Activated naive CD8-positive, alpha-beta T cell treated with anti-CD3 and anti-CD28 coated beads for 36 hours (primary cell): Measurements from ENCODE around the gene NR2F6. TPM values are rescaled to one million over a fixed set of nuclear protein-coding genes. Genes with fewer than 3 reads are reported as not detected.

ENCODE experiments used
- DNase-seq: peaks from one replicate; pipeline ENCODE4 v3.0.0; 2021
- H3K27ac Mint-ChIP-seq: one replicate; pipeline ENCODE4 v1.8.0; 2022; ENCODE audit warnings: mild to moderate bottlenecking, moderate library complexity, mixed read lengths
- H3K27me3 Mint-ChIP-seq: one replicate; pipeline ENCODE4 v1.8.0; 2022; ENCODE audit warnings: mild to moderate bottlenecking, mixed read lengths
- H3K36me3 Mint-ChIP-seq: one replicate; pipeline ENCODE4 v1.8.0; 2021; ENCODE audit warnings: mild to moderate bottlenecking, mixed read lengths
- H3K4me1 Mint-ChIP-seq: one replicate; pipeline ENCODE4 v1.8.0; 2021; ENCODE audit warnings: mixed read lengths
- H3K4me3 Mint-ChIP-seq: one replicate; pipeline ENCODE4 v1.8.0; 2022; ENCODE audit warnings: mild to moderate bottlenecking, moderate library complexity, mixed read lengths
- H3K9me3 Mint-ChIP-seq: one replicate; pipeline ENCODE4 v1.8.0; 2022; ENCODE audit warnings: mixed read lengths
- total RNA-seq, 2 experiments: library from RNA; stranded (reverse); gene quantifications; one replicate each; pipeline ENCODE4 v1.2.3, GENCODE V29; 2021

Gene NR2F6
- total RNA-seq, 2 experiments from 2014 or later, result 6.9 to 7.1 TPM

DNA sequence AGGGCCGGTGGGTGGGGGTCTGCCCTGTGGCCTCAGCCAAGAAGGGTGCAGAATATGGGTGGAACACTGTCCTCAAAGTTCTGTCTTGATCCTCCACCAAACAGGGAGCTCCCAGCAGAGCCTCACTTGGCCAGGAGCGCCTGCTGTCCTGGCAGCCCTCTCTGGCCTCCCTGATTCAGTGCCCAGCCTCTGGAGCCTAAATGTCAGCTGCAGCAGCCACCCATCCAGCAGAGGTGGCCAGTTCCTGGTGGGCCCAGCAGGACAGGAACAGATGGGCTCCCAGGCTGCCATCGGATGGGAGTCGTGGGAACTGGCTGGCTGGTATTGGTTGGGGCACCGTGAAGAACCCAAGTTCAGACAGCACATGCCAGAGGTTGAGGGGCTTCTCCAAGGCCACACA lies 32.4 kb downstream of the NR2F6 start:
- no peak for DNase-seq
- H3K9me3 Mint-ChIP-seq, result no peaks in the 10 kb centered on the region
- no peak overlapping the region for H3K27ac Mint-ChIP-seq
- H3K36me3 Mint-ChIP-seq, result peaks cover 33% of the 10 kb centered on the region
- no peaks in the 10 kb centered on the region for H3K27me3 Mint-ChIP-seq
- no peak overlapping the region for H3K4me3 Mint-ChIP-seq
- H3K4me1 Mint-ChIP-seq, result peaks cover 20% of the 10 kb centered on the region

DNA sequence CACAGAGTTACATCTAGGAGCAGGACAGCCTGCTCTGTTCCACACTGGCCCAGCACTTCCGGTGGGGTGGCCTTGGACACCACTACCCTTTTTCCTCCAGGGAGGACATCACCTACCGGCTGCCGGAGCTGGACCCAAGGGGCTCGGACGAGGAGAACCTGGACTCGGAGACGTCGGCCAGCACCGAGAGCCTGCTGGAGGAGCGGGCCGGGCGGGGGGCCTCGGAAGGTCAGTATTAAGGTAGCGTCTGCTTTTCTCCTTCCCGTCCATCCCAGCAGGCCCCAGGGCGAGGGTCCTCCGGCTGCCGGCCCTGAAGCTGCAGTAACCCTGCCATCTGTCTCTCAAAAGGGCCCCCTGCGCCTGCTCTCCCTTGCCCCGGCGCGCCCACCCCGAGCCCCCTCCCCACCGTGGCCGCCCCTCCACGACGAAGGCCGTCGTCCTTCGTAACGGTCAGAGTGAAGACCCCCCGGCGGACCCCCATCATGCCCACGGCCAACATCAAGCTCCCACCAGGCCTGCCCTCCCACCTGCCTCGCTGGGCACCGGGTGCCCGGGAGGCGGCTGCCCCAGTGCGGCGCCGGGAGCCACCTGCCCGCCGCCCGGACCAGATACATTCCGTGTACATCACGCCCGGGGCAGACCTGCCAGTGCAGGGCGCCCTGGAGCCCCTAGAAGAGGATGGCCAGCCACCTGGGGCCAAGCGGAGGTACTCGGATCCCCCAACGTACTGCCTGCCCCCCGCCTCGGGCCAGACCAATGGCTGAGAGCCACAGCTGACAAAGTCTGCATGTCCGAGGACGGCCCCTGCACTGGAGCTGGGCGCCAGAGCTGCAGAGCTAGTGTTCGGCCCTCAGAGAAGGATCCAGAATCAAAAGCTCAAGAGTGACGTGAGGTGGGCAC lies 33.9 kb downstream of the NR2F6 start:
- H3K4me1 Mint-ChIP-seq, result peaks cover 20% of the 10 kb centered on the region
- no peak for DNase-seq
- H3K4me3 Mint-ChIP-seq, result no peak overlapping the region
- H3K36me3 Mint-ChIP-seq, result peaks cover 22% of the 10 kb centered on the region
- H3K27me3 Mint-ChIP-seq, result no peaks in the 10 kb centered on the region
- H3K27ac Mint-ChIP-seq, result no peak overlapping the region
- no peaks in the 10 kb centered on the region for H3K9me3 Mint-ChIP-seq

DNA sequence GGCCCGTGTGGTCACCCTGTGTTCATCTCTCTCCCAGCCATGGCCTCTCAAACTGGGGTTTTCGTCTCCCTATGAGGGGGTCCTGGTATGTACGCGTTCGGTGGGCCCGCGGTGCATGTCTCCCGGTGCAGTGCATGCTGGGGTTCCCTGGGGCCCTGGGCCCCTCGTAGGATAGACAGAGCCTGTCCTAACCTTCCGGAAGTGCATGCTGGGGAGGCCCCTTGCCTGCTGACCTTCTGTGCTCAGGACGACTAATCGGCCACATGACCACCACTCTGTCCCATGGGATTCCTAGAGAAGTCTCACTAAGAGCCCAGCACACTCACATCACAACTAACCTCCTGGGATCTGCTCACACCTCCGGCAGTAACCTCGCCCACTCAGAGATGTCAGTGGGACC lies 35.4 kb downstream of the NR2F6 start:
- Mint-ChIP-seq H3K27me3 (no peaks in the 10 kb centered on the region), H3K4me3 (no peak overlapping the region), H3K27ac (no peak overlapping the region), H3K36me3 (peaks cover 22% of the 10 kb centered on the region), H3K4me1 (peaks cover 14% of the 10 kb centered on the region), H3K9me3 (no peaks in the 10 kb centered on the region)
- DNase-seq, result no peak

DNA sequence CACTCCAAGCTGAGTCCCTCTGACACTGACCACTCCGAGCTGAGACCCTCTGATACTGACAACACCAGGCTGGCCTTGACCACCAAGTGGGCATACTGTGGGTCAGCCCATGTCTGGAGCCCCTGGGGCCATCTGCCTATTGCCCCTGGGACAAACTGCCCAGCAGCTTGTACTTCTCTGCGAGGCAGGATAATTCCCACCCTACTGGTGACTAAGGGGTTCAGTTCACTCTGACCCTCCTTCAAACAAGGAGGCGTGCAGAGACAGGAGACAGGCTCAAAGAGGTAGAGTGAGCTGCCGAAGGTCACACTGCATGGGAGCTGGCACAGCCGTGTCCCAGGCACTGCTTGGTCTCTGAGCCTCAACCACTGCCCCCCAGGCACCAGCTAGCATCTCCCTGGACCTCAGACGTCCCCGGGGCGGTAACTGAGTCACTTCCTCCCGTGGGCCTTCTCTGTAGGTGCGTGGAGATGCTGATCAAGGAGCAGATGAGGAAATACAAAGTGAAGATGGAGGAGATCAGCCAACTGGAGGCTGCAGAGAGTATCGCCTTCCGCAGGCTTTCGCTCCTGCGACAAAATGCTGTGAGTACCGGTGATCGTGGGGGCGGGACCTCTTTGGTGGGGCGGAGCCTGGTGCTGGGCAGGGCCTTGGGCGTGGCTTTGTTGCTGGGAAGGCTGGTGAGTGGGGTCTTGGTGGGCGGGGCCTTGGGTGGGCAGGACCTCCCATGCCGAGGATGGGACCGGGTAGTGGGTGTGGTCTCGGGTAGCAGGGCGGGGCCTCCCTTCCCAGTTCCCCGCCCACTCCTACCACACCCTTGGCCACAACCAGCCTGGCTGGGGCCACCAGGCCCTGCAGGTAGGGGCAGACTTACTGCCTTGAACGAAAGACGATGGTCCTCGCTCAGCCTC lies 36.3 kb downstream of the NR2F6 start:
- H3K36me3 Mint-ChIP-seq, result peaks cover 21% of the 10 kb centered on the region
- DNase-seq, result peak; percentile 61
- H3K27me3 Mint-ChIP-seq, result no peaks in the 10 kb centered on the region
- no peak overlapping the region for H3K4me3 Mint-ChIP-seq
- H3K4me1 Mint-ChIP-seq, result peaks cover 9% of the 10 kb centered on the region
- peak overlapping the region; percentile 39 for H3K27ac Mint-ChIP-seq
- no peaks in the 10 kb centered on the region for H3K9me3 Mint-ChIP-seq

DNA sequence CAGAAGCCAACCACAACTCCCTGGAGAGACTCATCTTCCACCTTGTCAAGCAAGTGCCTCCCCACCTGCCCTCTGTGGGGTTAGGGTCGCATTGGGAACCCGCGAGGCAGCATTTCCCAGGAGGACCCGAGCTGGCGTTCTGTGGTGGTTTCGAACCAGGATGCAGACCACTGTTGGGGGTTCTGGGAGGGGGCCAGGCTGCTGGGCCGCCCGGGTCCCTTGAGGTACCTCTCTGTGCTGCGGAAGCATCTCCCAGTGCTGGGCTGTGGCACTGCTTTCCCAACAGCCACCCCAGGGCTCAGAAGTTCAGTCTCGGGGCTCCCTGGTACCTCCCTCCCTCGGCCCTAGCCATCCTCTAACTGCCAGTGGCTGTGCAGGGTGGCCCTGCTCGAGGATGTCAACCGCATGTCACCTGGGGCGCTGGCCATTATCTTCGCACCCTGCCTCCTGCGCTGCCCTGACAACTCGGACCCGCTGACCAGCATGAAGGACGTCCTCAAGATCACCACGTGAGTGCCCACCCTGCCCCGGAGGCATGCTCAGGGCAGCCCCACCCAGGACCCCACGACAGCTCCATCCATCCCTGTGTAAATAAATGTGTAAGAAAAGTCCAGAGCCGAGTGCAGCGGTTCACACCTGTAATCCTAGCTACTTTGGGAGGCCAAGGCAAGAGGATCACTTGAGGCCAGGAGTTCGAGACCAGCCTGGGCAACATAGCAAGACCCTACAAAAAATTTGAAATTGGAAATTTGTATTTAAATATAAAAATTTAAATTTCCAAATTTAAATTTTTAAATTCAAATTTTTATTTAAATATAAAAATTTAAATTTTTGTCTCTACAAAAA lies 38.8 kb downstream of the NR2F6 start:
- Mint-ChIP-seq H3K4me3 (no peak overlapping the region), H3K36me3 (peaks cover 30% of the 10 kb centered on the region), H3K27me3 (no peaks in the 10 kb centered on the region), H3K4me1 (peaks cover 7% of the 10 kb centered on the region), H3K27ac (no peak overlapping the region), H3K9me3 (no peaks in the 10 kb centered on the region)
- DNase-seq, result no peak

DNA sequence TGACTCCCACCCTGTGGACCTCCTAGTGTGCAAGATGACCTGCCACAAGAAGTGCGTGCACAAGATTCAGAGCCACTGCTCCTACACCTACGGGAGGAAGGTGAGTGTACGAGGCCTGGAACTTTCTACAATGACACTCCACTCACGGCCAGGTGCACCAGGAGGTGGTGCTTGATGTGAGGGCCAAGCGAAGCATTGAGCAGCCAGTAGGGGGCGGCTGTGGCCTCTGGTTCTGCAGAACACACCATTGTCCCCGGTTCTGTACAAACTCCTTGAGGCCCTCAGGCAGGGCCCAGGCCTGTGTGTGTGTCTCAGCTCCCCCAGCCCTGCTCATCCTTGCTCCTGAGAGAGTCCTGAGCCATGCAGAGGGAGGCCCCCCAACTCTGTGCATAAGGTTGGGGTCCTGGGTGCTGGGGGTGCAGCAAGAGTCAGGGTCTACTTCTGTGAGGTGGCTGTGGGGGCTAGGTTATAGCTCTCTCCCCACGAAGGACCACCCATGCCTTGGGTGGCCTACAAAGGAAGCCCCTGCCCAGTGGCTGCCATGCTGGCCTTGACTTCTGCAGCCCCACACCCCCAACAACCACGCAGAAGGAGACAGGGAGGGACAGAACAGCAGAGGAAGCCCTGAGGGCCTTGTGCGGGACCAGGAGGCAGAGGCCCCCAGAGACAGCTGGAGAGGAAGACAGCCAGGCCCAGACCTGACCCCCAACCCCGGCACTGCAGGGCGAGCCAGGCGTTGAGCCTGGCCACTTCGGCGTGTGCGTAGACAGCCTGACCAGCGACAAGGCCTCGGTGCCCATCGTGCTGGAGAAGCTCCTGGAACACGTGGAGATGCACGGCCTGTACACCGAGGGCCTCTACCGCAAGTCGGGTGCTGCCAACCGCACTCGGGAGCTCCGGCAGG lies 40.2 kb downstream of the NR2F6 start:
- Mint-ChIP-seq H3K27ac (peak overlapping the region; percentile 31), H3K4me3 (no peak overlapping the region), H3K4me1 (peaks cover 7% of the 10 kb centered on the region), H3K9me3 (no peaks in the 10 kb centered on the region), H3K27me3 (no peaks in the 10 kb centered on the region), H3K36me3 (peaks cover 36% of the 10 kb centered on the region)
- DNase-seq, result peak; percentile 49

DNA sequence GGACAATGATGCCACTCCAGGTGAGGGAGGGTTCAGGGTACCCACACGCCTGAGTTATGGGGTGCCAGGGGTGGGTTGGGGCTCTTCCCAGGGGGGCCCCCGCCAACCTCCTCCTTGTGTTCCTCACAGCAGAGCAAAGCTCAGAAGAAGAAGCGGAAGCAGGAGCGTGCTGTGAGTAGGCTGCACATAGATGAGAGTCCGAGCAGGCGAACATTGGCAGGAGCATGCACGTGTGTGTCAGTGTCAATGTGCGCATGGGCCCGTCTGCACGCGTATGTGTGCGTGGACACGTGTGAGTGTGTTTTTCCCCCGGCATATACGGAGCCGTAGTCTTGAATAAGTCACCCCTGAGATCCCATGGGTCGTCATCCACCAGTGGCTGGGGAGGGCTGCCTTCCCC lies 43.0 kb downstream of the NR2F6 start:
- Mint-ChIP-seq H3K36me3 (peaks cover 33% of the 10 kb centered on the region), H3K9me3 (no peaks in the 10 kb centered on the region), H3K4me1 (no peaks in the 10 kb centered on the region), H3K27ac (no peak overlapping the region), H3K27me3 (no peaks in the 10 kb centered on the region), H3K4me3 (no peak overlapping the region)
- no peak for DNase-seq

DNA sequence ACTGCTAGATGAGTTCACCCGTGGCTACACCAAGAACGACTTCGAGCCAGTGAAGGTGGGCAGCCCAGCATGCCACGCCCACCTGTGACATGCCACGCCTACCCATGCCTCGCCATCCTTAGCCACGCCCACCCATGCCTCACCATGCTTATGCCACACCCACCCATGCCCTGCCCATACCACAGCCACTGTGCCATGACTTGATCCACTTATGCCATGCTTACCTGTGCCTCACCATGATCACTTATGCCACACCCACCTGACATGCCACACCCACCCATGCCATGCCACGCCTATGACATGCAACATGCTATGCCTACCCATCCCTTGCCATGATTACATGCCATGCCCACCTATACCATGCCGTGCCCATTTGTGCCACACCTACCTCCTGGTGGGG lies 43.5 kb downstream of the NR2F6 start:
- peak; percentile 20 for DNase-seq
- Mint-ChIP-seq H3K4me1 (no peaks in the 10 kb centered on the region), H3K36me3 (peaks cover 36% of the 10 kb centered on the region), H3K9me3 (no peaks in the 10 kb centered on the region), H3K27me3 (no peaks in the 10 kb centered on the region), H3K27ac (peak overlapping the region; percentile 31), H3K4me3 (no peak overlapping the region)

DNA sequence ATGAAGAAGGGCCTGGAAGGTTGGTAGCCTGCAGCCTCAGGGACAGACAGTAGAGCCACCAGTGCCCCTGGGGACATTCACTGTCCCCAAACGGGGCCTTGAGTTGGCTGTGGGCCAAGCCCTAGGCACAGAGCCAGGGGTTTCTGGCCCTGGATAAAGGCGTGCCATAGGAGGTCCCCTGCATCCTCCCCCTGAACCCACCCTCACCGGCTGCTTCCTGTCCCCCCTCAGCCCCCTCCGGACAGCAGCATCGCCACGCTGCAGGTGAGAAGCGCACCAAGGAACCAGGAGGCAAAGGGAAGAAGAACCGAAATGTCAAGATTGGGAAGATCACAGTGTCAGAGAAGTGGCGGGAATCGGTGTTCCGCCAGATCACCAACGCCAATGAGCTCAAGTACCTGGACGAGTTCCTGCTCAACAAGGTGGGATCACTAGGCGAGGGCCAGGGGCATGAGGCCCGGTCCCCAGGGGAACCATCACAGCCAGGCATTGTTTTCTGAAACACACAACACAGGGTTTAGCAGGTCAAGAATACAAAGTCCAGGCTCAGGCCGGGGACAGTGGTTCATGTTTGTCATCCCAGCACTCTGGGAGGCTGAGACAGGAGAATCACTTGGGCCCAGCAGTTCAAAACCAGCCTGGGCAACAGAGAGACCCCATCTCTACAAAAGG lies 45.2 kb downstream of the NR2F6 start:
- H3K36me3 Mint-ChIP-seq, result peaks cover 37% of the 10 kb centered on the region
- no peak for DNase-seq
- H3K4me1 Mint-ChIP-seq, result no peaks in the 10 kb centered on the region
- H3K4me3 Mint-ChIP-seq, result no peak overlapping the region
- no peak overlapping the region for H3K27ac Mint-ChIP-seq
- H3K27me3 Mint-ChIP-seq, result no peaks in the 10 kb centered on the region
- H3K9me3 Mint-ChIP-seq, result no peaks in the 10 kb centered on the region

DNA sequence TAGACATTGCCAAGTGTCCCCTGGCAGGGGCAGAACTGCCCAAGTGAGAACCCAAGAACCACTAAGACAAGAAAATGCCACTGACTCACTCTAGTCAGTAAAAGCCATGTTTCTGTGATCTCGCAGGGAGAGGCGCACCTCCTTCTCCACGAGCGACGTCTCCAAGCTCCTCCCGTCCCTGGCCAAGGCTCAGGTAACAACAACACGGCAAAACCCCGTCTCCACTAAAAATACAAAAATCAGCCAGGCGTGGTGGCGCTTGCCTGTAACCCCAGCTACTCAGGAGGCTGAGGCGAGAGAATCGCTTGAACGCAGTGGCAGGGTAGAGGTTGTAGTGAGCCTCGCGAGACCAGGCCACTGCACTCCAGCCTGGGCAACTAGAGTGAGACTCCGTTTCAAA lies 48.1 kb downstream of the NR2F6 start:
- no peak overlapping the region for H3K27ac Mint-ChIP-seq
- H3K4me1 Mint-ChIP-seq, result no peaks in the 10 kb centered on the region
- no peaks in the 10 kb centered on the region for H3K9me3 Mint-ChIP-seq
- H3K4me3 Mint-ChIP-seq, result no peak overlapping the region
- no peak for DNase-seq
- no peaks in the 10 kb centered on the region for H3K27me3 Mint-ChIP-seq
- H3K36me3 Mint-ChIP-seq, result peaks cover 31% of the 10 kb centered on the region

DNA sequence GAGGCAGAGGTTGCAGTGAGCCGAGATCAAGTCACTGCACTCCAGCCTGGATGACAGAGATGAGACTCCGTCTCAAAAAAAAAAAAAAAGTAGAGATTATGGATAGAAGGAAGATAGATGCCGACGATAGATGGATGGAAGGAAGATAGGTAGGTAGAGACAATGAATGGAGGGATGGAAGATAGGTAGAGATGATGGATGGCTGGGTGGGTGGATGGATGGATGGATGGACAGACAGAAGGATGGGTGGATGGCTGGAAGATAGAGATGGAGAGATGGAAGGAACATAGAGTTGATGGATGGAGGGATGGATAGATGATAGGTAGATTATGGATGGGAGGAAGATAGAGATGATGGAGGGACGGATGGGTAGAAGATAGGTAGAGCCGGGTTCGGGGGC lies 49.1 kb downstream of the NR2F6 start:
- Mint-ChIP-seq H3K27me3 (no peaks in the 10 kb centered on the region), H3K27ac (no peak overlapping the region), H3K9me3 (no peaks in the 10 kb centered on the region), H3K36me3 (peaks cover 21% of the 10 kb centered on the region), H3K4me1 (no peaks in the 10 kb centered on the region), H3K4me3 (no peak overlapping the region)
- no peak for DNase-seq

DNA sequence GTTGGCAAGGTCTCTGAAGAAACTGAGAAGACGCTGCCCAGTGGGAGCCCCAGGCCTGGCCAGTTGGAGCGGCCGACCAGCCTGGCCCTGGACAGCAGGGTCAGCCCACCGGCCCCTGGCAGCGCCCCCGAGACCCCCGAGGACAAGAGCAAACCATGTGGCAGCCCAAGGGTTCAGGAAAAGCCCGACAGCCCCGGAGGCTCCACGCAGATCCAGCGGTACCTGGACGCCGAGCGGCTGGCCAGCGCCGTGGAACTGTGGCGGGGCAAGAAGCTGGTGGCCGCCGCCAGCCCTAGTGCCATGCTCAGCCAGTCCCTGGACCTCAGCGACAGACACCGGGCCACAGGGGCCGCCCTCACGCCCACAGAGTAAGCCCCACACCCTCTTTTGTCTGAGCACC lies 50.6 kb downstream of the NR2F6 start:
- no peak overlapping the region for H3K27ac Mint-ChIP-seq
- no peaks in the 10 kb centered on the region for H3K4me1 Mint-ChIP-seq

DNA sequence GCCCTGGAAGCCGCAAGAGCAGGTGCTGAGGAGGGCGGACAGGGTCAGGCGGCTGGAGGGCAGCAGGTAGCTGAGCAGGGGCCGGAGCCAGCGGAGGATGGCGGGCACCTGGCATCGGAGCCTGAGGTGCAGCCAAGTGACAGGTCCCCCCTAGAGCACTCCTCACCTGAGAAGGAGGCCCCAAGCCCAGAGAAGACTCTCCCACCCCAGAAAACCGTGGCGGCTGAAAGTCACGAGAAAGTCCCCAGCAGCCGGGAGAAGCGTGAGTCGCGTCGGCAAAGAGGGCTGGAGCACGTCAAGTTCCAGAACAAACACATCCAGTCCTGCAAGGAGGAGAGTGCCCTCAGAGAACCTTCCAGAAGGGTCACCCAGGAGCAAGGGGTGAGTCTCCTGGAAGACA lies 51.1 kb downstream of the NR2F6 start:
- DNase-seq, result no peak
- Mint-ChIP-seq H3K27me3 (no peaks in the 10 kb centered on the region), H3K4me3 (no peak overlapping the region), H3K4me1 (no peaks in the 10 kb centered on the region), H3K9me3 (no peaks in the 10 kb centered on the region), H3K36me3 (peaks cover 25% of the 10 kb centered on the region), H3K27ac (no peak overlapping the region)

More for the DNA sequence above, 50.6 kb downstream of the NR2F6 start:
- no peak overlapping the region for H3K4me3 Mint-ChIP-seq
- peaks cover 25% of the 10 kb centered on the region for H3K36me3 Mint-ChIP-seq
- DNase-seq, result no peak
- H3K9me3 Mint-ChIP-seq, result no peaks in the 10 kb centered on the region
- no peaks in the 10 kb centered on the region for H3K27me3 Mint-ChIP-seq
